Large intestine (tissue), 3 donors: ENCODE measurements around the gene SLC25A11. TPM values are rescaled to one million over a fixed set of nuclear protein-coding genes. Genes with fewer than 3 reads are reported as not detected.
A peak's percentile ranks its signal among the peaks of the same experiment; 100 is the strongest.

Source experiments
- DNase-seq, 2 donors: peaks; one replicate each; pipeline versions ENCODE4 v3.0.0 to v3.0.0-alpha.2; 2013
- H3K27ac ChIP-seq: one replicate; pipeline ENCODE4 v1.5.1; 2013; ENCODE audit warnings: low read length
- H3K27me3 ChIP-seq: 2 replicates; pipeline ENCODE4 v1.6.1; 2013; ENCODE audit warnings: low read length; ENCODE audit not compliant: control insufficient read depth, insufficient read depth
- H3K36me3 ChIP-seq: 2 replicates; pipeline ENCODE4 v1.6.1; 2013; ENCODE audit warnings: low read length; ENCODE audit not compliant: control insufficient read depth, insufficient read depth
- H3K4me1 ChIP-seq: one replicate; pipeline ENCODE4 v1.6.1; 2013; ENCODE audit warnings: low read length; ENCODE audit not compliant: control insufficient read depth, insufficient read depth
- H3K4me3 ChIP-seq: one replicate; pipeline ENCODE4 v1.5.1; 2013; ENCODE audit warnings: low read length
- H3K9me3 ChIP-seq: one replicate; pipeline ENCODE4 v1.6.1; 2013; ENCODE audit warnings: mild to moderate bottlenecking, low read depth, low read length, moderate library complexity; ENCODE audit not compliant: control insufficient read depth
- WGBS: methylation state at CpG from one replicate; pipeline ENCODE4 v1.1.5; 2013; ENCODE audit warnings: low lambda C conversion rate; ENCODE audit not compliant: insufficient coverage; 5-methylcytosine and 5-hydroxymethylcytosine counted together
- polyA plus RNA-seq: library from polyadenylated mRNA; unstranded; fragments of 120-200 nt; gene quantifications from one replicate; pipeline ENCODE4 v1.2.1, GENCODE V29; 2013

The SLC25A11 gene
- polyA plus RNA-seq, 1 donor = 47.1 TPM

GRCh38 chr17:4974115-4974670, 34.3 kb upstream of the SLC25A11 start:
- no peak for DNase-seq
- Histone ChIP-seq H3K4me3 (no peak overlapping the region), H3K9me3 (no peaks in the 10 kb centered on the region), H3K36me3 (peaks cover 84% of the 10 kb centered on the region), H3K4me1 (peaks cover 11% of the 10 kb centered on the region), H3K27ac (no peak overlapping the region), H3K27me3 (no peaks in the 10 kb centered on the region)
- WGBS = no CpG with 5 or more reads among the region's 9 CpGs

- Histone ChIP-seq H3K4me1 (peaks cover 18% of the 10 kb centered on the region), H3K4me3 (no peak overlapping the region), H3K27me3 (no peaks in the 10 kb centered on the region), H3K9me3 (no peaks in the 10 kb centered on the region), H3K36me3 (peaks cover 82% of the 10 kb centered on the region), H3K27ac (no peak overlapping the region)
- no peak for DNase-seq
- WGBS = no CpG with 5 or more reads among the region's 10 CpGs
Observed at GRCh38 chr17:4973256-4974114, 33.6 kb upstream of the SLC25A11 start.

GRCh38 chr17:4972752-4973151, 32.9 kb upstream of the SLC25A11 start:
- H3K27ac ChIP-seq = no peak overlapping the region
- H3K9me3 ChIP-seq = no peaks in the 10 kb centered on the region
- no peaks in the 10 kb centered on the region for H3K27me3 ChIP-seq
- H3K4me3 ChIP-seq = no peak overlapping the region
- peaks cover 21% of the 10 kb centered on the region for H3K4me1 ChIP-seq
- DNase-seq = no peak
- peaks cover 74% of the 10 kb centered on the region for H3K36me3 ChIP-seq
- no CpG with 5 or more reads among the region's 12 CpGs for WGBS

DNA sequence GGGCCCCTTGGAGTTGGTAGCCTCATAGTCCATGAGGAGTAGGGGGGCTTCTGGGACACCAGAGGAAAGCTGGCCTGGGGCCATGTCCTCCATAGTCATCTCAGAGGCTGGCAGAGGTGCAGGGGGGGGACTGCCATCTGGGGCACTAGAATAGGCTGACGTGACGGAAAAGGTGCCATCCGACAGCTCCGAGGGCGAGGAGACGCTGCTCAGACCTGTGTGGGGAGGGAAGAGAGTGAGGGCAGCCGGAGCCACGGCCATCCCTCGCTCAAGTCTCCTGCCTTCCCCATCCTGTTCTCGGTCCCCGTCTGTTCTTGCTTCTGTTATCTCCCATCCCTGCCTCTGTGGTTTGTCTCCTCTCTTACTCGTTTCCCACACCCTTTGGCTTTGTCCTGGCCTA, 32.5 kb upstream of the SLC25A11 start:
- H3K36me3 ChIP-seq = peaks cover 70% of the 10 kb centered on the region
- no peak for DNase-seq
- no peaks in the 10 kb centered on the region for H3K9me3 ChIP-seq
- WGBS = no CpG with 5 or more reads among the region's 12 CpGs
- no peaks in the 10 kb centered on the region for H3K27me3 ChIP-seq
- H3K4me1 ChIP-seq = peaks cover 21% of the 10 kb centered on the region
- no peak overlapping the region for H3K4me3 ChIP-seq
- no peak overlapping the region for H3K27ac ChIP-seq

GRCh38 chr17:4971826-4972225, 32.0 kb upstream of the SLC25A11 start:
- H3K27me3 ChIP-seq = no peaks in the 10 kb centered on the region
- peaks cover 65% of the 10 kb centered on the region for H3K36me3 ChIP-seq
- H3K4me3 ChIP-seq = no peak overlapping the region
- no peaks in the 10 kb centered on the region for H3K9me3 ChIP-seq
- peaks cover 21% of the 10 kb centered on the region for H3K4me1 ChIP-seq
- DNase-seq = no peak
- no CpG with 5 or more reads among the region's 6 CpGs for WGBS
- no peak overlapping the region for H3K27ac ChIP-seq

GRCh38 chr17:4970273-4970672, 30.4 kb upstream of the SLC25A11 start:
- Histone ChIP-seq H3K27me3 (no peaks in the 10 kb centered on the region), H3K4me3 (no peak overlapping the region), H3K4me1 (peaks cover 32% of the 10 kb centered on the region), H3K27ac (no peak overlapping the region), H3K9me3 (no peaks in the 10 kb centered on the region), H3K36me3 (peaks cover 59% of the 10 kb centered on the region)
- DNase-seq = no peak
- WGBS = no CpG with 5 or more reads among the region's 8 CpGs

GRCh38 chr17:4969551-4970173, 29.8 kb upstream of the SLC25A11 start:
- peak overlapping the region; percentile 83 for H3K4me3 ChIP-seq
- H3K27ac ChIP-seq = peak overlapping the region; percentile 95
- H3K36me3 ChIP-seq = peaks cover 54% of the 10 kb centered on the region
- peaks cover 33% of the 10 kb centered on the region for H3K4me1 ChIP-seq
- no CpG with 5 or more reads among the region's 16 CpGs for WGBS
- DNase-seq = peak in 1 of 2 donors; percentile 52
- H3K27me3 ChIP-seq = no peaks in the 10 kb centered on the region
- H3K9me3 ChIP-seq = no peaks in the 10 kb centered on the region

DNA sequence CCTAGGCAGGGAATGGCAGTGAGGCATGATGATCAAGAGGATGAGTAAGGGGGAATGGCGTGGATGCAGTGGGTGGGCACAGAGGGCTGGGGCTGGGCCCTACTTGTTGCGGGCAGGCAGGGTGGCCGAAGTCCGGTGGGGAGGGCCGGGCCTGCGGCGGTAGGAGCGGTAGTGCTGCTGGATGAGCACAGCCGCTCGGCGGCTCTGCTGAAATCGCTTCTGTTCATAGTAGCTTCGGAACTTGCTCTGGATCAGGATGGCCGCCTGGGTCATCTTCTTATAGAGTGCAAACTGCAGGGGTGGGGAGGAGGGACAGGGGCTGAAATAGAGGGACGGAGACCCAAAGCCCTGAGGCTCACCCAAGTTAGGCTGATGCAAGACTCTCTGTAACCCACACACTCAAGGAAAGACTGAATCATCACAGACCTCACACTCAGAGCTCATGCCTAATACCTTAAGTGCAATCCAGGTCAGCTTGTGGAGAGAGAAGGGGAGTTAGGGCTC, 29.3 kb upstream of the SLC25A11 start:
- Histone ChIP-seq H3K36me3 (peaks cover 48% of the 10 kb centered on the region), H3K4me1 (peaks cover 33% of the 10 kb centered on the region), H3K27me3 (no peaks in the 10 kb centered on the region), H3K27ac (peak overlapping the region; percentile 95), H3K4me3 (peak overlapping the region; percentile 83), H3K9me3 (no peaks in the 10 kb centered on the region)
- DNase-seq = peak in 1 of 2 donors; percentile 60
- no CpG with 5 or more reads among the region's 15 CpGs for WGBS

- Histone ChIP-seq H3K4me3 (peak overlapping the region; percentile 83), H3K27me3 (no peaks in the 10 kb centered on the region), H3K36me3 (peaks cover 43% of the 10 kb centered on the region), H3K4me1 (peaks cover 33% of the 10 kb centered on the region), H3K9me3 (no peaks in the 10 kb centered on the region), H3K27ac (peak overlapping the region; percentile 95)
- peak in 1 of 2 donors; percentile 58 for DNase-seq
- no CpG with 5 or more reads among the region's 23 CpGs for WGBS
Observed at GRCh38 chr17:4968486-4969046, 28.7 kb upstream of the SLC25A11 start.
